WTC11 (cell line): Measurements from ENCODE around the gene SPAAR.

ENCODE experiments used
- CTCF ChIP-seq: fragments of 200-600 bp; IDR thresholded peaks from 2 replicates; pipeline ENCODE4 v1.8.0; 2022; ENCODE audit warnings: antibody characterized with exemption
- ESRRA ChIP-seq: sonication (generic); formaldehyde crosslinking; IDR thresholded peaks from 2 replicates; pipeline ENCODE4 v1.8.1; 2022; ENCODE audit warnings: mild to moderate bottlenecking, missing genetic modification reagents, borderline replicate concordance
- FOXJ3 ChIP-seq: sonication (generic); formaldehyde crosslinking; IDR thresholded peaks from 2 replicates; pipeline ENCODE4 v1.9.0; 2021; ENCODE audit warnings: missing genetic modification reagents, mild to moderate bottlenecking, borderline replicate concordance
- FOXP1 ChIP-seq: sonication (generic); formaldehyde crosslinking; IDR thresholded peaks from 2 replicates; pipeline ENCODE4 v1.8.0; 2022; ENCODE audit warnings: missing genetic modification reagents, mild to moderate bottlenecking, moderate library complexity, borderline replicate concordance
- IRF1 ChIP-seq: sonication (generic); formaldehyde crosslinking; IDR thresholded peaks from 2 replicates; pipeline ENCODE4 v1.8.0; 2023; ENCODE audit warnings: missing genetic modification reagents
- JUN ChIP-seq: sonication (generic); formaldehyde crosslinking; IDR thresholded peaks from 2 replicates; pipeline ENCODE4 v1.8.0; 2023; ENCODE audit warnings: mild to moderate bottlenecking, missing genetic modification reagents
- PRDM15 ChIP-seq: sonication (generic); formaldehyde crosslinking; IDR thresholded peaks from 2 replicates; pipeline ENCODE4 v1.8.0; 2022; ENCODE audit warnings: missing genetic modification reagents
- RELA ChIP-seq: sonication (generic); formaldehyde crosslinking; IDR thresholded peaks from 2 replicates; pipeline ENCODE4 v1.8.1; 2022; ENCODE audit warnings: missing genetic modification reagents, mild to moderate bottlenecking, borderline replicate concordance
- STAT6 ChIP-seq: sonication (generic); formaldehyde crosslinking; conservative IDR thresholded peaks from 2 replicates; pipeline ENCODE4 v1.8.1; 2023; ENCODE audit warnings: mild to moderate bottlenecking, low read depth, missing genetic modification reagents, moderate library complexity
- ZNF121 ChIP-seq: sonication (generic); formaldehyde crosslinking; IDR thresholded peaks from 2 replicates; pipeline ENCODE4 v1.8.0; 2023; ENCODE audit warnings: missing genetic modification reagents
- TF ChIP-seq, protein P1 (sequence below): sonication (generic); formaldehyde crosslinking; IDR thresholded peaks from 2 replicates; pipeline ENCODE4 v1.8.1; 2023; ENCODE audit warnings: mild to moderate bottlenecking, missing genetic modification reagents
- TF ChIP-seq, protein P2 (sequence below): sonication (generic); formaldehyde crosslinking; IDR thresholded peaks from 2 replicates; pipeline ENCODE4 v1.8.1; 2023; ENCODE audit warnings: mild to moderate bottlenecking, missing genetic modification reagents, moderate library complexity

DNA sequence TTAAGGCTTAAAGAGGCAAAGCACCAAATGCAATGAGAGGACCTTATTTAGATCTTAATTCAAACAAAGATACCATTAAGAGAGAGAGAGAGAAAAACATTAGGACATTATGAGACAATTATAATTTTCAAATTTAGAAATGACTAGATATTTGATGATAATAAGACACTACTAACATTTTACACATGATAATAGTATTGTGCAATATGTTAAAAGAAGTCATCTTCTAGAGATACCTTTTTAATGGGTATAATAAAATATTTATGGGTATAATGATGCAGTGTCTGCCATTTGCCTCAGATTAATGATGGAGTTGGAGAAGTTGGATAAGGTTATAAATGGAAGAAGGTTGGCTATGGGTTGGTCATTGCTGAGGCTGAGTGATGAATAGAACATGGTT is 21.2 kb downstream of the SPAAR start:
- no peak for TF ChIP-seq RELA (CRISPR knock-in tag)
- no peak for TF ChIP-seq PRDM15 (CRISPR knock-in tag)
- no peak for TF ChIP-seq ESRRA (CRISPR knock-in tag)
- no peak for TF ChIP-seq CTCF
- no peak for TF ChIP-seq ZNF121
- no peak for TF ChIP-seq FOXJ3 (CRISPR knock-in tag)
- no peak for TF ChIP-seq STAT6 (CRISPR knock-in tag)
- TF ChIP-seq, protein P1, sequence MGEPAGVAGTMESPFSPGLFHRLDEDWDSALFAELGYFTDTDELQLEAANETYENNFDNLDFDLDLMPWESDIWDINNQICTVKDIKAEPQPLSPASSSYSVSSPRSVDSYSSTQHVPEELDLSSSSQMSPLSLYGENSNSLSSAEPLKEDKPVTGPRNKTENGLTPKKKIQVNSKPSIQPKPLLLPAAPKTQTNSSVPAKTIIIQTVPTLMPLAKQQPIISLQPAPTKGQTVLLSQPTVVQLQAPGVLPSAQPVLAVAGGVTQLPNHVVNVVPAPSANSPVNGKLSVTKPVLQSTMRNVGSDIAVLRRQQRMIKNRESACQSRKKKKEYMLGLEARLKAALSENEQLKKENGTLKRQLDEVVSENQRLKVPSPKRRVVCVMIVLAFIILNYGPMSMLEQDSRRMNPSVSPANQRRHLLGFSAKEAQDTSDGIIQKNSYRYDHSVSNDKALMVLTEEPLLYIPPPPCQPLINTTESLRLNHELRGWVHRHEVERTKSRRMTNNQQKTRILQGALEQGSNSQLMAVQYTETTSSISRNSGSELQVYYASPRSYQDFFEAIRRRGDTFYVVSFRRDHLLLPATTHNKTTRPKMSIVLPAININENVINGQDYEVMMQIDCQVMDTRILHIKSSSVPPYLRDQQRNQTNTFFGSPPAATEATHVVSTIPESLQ: no peak
- no peak for TF ChIP-seq JUN (CRISPR knock-in tag)
- TF ChIP-seq, protein P2, sequence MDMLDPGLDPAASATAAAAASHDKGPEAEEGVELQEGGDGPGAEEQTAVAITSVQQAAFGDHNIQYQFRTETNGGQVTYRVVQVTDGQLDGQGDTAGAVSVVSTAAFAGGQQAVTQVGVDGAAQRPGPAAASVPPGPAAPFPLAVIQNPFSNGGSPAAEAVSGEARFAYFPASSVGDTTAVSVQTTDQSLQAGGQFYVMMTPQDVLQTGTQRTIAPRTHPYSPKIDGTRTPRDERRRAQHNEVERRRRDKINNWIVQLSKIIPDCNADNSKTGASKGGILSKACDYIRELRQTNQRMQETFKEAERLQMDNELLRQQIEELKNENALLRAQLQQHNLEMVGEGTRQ: no peak
- no peak for TF ChIP-seq FOXP1 (CRISPR knock-in tag)
- TF ChIP-seq IRF1 (CRISPR knock-in tag): no peak
